Prostate gland (tissue), 2 donors: ENCODE results near the gene LAP3.

Experiments
- POLR2A ChIP-seq: fragments of 450-650 bp; IDR thresholded peaks from one replicate; pipeline ENCODE4 v1.6.1; 2016; ENCODE audit warnings: antibody characterized with exemption, mild to moderate bottlenecking
- POLR2AphosphoS5 ChIP-seq: sonication (generic); formaldehyde crosslinking; IDR thresholded peaks from one replicate; pipeline ENCODE4 v1.6.1; 2017; ENCODE audit warnings: antibody characterized with exemption
- TF ChIP-seq, protein P1 (sequence below), 4 experiments: fragments of 200-600 bp in 2 of 4; fragments of 450-650 bp in 2 of 4; sonication (generic) in 2 of 4; IDR thresholded peaks; 1 replicate in 3 of 4; 2 replicates in 1 of 4; pipeline ENCODE4 v1.5.1; 2016 to 2019; ENCODE audit warnings: antibody characterized with exemption in 4 of 4, mild to moderate bottlenecking in 2 of 4, moderate library complexity in 2 of 4

DNA sequence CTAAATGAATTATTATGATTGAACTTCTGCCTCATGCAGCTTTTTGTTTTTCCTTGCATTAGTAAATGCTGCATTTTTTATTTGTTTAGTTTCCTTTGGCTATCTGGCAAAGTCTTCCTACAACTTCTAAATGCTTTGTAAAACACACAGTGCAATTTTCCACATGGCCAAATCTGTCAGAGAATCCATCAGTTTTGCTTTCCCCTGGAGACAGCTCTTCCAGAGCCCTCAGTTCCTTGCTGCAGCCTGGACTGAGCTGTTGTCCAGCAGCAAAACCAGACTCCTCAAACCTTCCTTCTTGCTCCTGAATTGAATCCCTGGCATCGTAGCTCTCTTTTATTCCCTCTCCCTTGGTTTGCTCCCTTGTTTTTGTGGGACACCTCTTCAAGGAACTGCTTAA is 80.1 kb downstream of the LAP3 start:
- TF ChIP-seq, protein P1, sequence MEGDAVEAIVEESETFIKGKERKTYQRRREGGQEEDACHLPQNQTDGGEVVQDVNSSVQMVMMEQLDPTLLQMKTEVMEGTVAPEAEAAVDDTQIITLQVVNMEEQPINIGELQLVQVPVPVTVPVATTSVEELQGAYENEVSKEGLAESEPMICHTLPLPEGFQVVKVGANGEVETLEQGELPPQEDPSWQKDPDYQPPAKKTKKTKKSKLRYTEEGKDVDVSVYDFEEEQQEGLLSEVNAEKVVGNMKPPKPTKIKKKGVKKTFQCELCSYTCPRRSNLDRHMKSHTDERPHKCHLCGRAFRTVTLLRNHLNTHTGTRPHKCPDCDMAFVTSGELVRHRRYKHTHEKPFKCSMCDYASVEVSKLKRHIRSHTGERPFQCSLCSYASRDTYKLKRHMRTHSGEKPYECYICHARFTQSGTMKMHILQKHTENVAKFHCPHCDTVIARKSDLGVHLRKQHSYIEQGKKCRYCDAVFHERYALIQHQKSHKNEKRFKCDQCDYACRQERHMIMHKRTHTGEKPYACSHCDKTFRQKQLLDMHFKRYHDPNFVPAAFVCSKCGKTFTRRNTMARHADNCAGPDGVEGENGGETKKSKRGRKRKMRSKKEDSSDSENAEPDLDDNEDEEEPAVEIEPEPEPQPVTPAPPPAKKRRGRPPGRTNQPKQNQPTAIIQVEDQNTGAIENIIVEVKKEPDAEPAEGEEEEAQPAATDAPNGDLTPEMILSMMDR (IDR thresholded peaks at IDR 0.05), result no peak
- TF ChIP-seq POLR2A, result no peak
- TF ChIP-seq POLR2AphosphoS5, result no peak
